NCI-H1048 (cell line): ENCODE measurements around the gene PRR30.
"Not testable (repeated sequence)": the region's sequence is repeated elsewhere in the genome, so short reads cannot be mapped to it uniquely, and the experiment has no call there.

Experiments used
- DNase-seq: peaks from one replicate; lab custom pipeline; 2025; lab: John Stamatoyannopoulos, UW

The PRR30 gene

GRCh38 chr2:27139310-27139709 lies at the start of gene PRR30:
Gene PRR30 (minus strand): TSS chr2:27139410. CDS start chr2:27138329, 1,081 bp downstream.
- no peak for DNase-seq

- DNase-seq = no peak
Measured at GRCh38 chr2:27186613-27187345, 47.6 kb upstream of the PRR30 start.

- DNase-seq = no peak
Measured at GRCh38 chr2:27185331-27186026, 46.3 kb upstream of the PRR30 start.

GRCh38 chr2:27184115-27184514 lies 44.9 kb upstream of the PRR30 start:
- DNase-seq = no peak

- no peak for DNase-seq
Measured at GRCh38 chr2:27182346-27182745, 43.1 kb upstream of the PRR30 start.

GRCh38 chr2:27179344-27180000 lies 40.3 kb upstream of the PRR30 start:
- no peak for DNase-seq

- no peak for DNase-seq
Measured at GRCh38 chr2:27178469-27178868, 39.3 kb upstream of the PRR30 start.

GRCh38 chr2:27177441-27178351 lies 38.5 kb upstream of the PRR30 start:
- DNase-seq = no peak

- not testable (repeated sequence) for DNase-seq
Measured at GRCh38 chr2:27175781-27176180, 36.6 kb upstream of the PRR30 start.

- DNase-seq = no peak
Measured at GRCh38 chr2:27175330-27175729, 36.1 kb upstream of the PRR30 start.

- no peak for DNase-seq
Measured at GRCh38 chr2:27174638-27175037, 35.4 kb upstream of the PRR30 start.

- DNase-seq = no peak
Measured at GRCh38 chr2:27171351-27171848, 32.2 kb upstream of the PRR30 start.

GRCh38 chr2:27170581-27171337 lies 31.5 kb upstream of the PRR30 start:
- DNase-seq = no peak

GRCh38 chr2:27164960-27165763 lies 26.0 kb upstream of the PRR30 start:
- DNase-seq = no peak

- DNase-seq = no peak
Measured at GRCh38 chr2:27162151-27163121, 23.2 kb upstream of the PRR30 start.

GRCh38 chr2:27160191-27160590 lies 21.0 kb upstream of the PRR30 start:
- DNase-seq = no peak

- no peak for DNase-seq
Measured at GRCh38 chr2:27159271-27159670, 20.1 kb upstream of the PRR30 start.

- DNase-seq = no peak
Measured at GRCh38 chr2:27158468-27158867, 19.3 kb upstream of the PRR30 start.

GRCh38 chr2:27155069-27155520 lies 15.9 kb upstream of the PRR30 start:
- no peak for DNase-seq
